ENCODE results near the gene RPH3AL.

The RPH3AL gene

DNA sequence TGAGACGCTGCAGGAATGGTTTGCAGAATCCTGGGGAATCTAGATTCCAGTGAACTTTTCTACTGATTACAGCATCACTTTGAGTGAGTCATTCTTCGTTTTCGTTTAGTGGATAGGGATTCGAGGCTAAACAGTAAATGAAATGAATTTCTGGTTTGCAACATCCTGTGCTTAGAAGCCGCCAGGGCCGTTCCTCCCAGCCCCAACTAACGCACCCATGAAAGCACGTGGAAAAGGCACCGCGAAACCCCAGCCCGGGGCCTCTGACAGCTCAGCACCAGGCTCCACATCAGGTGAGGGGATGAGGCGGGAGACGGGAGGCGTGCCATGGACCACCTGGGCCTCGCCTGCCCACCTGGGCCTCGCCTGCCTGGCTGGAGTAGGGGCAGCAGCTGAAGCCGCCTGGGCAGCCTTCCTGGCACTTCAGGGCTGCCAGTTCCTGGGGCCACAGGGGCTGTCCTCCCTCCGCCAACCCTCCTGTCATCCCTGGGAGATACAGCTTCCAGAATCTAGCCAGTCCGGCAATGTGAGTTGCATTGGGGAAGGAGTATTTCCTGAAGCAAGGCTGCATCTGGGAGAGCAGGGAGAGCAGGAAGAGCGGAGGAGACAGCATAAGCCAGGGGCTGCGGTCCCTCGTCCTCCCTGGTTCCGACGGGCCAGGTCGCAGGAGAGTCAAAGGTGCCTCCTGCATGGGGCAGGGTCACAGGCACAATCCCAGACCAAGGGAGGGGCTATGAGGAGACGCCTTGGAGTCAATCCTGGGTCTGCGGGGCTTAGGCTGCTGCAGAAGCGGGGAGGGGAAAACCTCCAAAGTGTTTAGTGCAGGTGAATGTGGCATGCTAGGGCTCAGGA lies 78.4 kb downstream of the RPH3AL start:
- no peak for TF ChIP-seq TCF12 (IDR thresholded peaks at IDR 0.05; ENCODE audit: low read depth)
- no peak for TF ChIP-seq RAD21 (IDR thresholded peaks at IDR 0.05; ENCODE audit: low read depth)
- no peak for TF ChIP-seq NFIC (IDR thresholded peaks at IDR 0.05)
- TF ChIP-seq EGR1 (IDR thresholded peaks at IDR 0.05) = no peak
- no peak for TF ChIP-seq TEAD4 (IDR thresholded peaks at IDR 0.05)
- no peak for TF ChIP-seq FOXM1 (IDR thresholded peaks at IDR 0.05; ENCODE audit: borderline replicate concordance, low read depth)
- TF ChIP-seq CEBPB (IDR thresholded peaks at IDR 0.05) = no peak
- no peak for TF ChIP-seq EP300 (IDR thresholded peaks at IDR 0.05; ENCODE audit: borderline replicate concordance)
- no peak for TF ChIP-seq CREB1 (IDR thresholded peaks at IDR 0.05; ENCODE audit: low read depth)
- TF ChIP-seq, protein P1, sequence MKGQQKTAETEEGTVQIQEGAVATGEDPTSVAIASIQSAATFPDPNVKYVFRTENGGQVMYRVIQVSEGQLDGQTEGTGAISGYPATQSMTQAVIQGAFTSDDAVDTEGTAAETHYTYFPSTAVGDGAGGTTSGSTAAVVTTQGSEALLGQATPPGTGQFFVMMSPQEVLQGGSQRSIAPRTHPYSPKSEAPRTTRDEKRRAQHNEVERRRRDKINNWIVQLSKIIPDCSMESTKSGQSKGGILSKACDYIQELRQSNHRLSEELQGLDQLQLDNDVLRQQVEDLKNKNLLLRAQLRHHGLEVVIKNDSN (IDR thresholded peaks at IDR 0.05) = no peak
- TF ChIP-seq TAF1 (IDR thresholded peaks at IDR 0.05; ENCODE audit: low read depth) = no peak
- TF ChIP-seq, protein P2, sequence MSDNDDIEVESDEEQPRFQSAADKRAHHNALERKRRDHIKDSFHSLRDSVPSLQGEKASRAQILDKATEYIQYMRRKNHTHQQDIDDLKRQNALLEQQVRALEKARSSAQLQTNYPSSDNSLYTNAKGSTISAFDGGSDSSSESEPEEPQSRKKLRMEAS (IDR thresholded peaks at IDR 0.05) = no peak
- TF ChIP-seq ZBTB7A (IDR thresholded peaks at IDR 0.05; ENCODE audit: low read depth) = no peak
- TF ChIP-seq YY1 (IDR thresholded peaks at IDR 0.05; ENCODE audit: low read depth) = no peak
- TF ChIP-seq, protein P3, sequence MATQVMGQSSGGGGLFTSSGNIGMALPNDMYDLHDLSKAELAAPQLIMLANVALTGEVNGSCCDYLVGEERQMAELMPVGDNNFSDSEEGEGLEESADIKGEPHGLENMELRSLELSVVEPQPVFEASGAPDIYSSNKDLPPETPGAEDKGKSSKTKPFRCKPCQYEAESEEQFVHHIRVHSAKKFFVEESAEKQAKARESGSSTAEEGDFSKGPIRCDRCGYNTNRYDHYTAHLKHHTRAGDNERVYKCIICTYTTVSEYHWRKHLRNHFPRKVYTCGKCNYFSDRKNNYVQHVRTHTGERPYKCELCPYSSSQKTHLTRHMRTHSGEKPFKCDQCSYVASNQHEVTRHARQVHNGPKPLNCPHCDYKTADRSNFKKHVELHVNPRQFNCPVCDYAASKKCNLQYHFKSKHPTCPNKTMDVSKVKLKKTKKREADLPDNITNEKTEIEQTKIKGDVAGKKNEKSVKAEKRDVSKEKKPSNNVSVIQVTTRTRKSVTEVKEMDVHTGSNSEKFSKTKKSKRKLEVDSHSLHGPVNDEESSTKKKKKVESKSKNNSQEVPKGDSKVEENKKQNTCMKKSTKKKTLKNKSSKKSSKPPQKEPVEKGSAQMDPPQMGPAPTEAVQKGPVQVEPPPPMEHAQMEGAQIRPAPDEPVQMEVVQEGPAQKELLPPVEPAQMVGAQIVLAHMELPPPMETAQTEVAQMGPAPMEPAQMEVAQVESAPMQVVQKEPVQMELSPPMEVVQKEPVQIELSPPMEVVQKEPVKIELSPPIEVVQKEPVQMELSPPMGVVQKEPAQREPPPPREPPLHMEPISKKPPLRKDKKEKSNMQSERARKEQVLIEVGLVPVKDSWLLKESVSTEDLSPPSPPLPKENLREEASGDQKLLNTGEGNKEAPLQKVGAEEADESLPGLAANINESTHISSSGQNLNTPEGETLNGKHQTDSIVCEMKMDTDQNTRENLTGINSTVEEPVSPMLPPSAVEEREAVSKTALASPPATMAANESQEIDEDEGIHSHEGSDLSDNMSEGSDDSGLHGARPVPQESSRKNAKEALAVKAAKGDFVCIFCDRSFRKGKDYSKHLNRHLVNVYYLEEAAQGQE (IDR thresholded peaks at IDR 0.05; ENCODE audit: low read depth) = no peak

DNA sequence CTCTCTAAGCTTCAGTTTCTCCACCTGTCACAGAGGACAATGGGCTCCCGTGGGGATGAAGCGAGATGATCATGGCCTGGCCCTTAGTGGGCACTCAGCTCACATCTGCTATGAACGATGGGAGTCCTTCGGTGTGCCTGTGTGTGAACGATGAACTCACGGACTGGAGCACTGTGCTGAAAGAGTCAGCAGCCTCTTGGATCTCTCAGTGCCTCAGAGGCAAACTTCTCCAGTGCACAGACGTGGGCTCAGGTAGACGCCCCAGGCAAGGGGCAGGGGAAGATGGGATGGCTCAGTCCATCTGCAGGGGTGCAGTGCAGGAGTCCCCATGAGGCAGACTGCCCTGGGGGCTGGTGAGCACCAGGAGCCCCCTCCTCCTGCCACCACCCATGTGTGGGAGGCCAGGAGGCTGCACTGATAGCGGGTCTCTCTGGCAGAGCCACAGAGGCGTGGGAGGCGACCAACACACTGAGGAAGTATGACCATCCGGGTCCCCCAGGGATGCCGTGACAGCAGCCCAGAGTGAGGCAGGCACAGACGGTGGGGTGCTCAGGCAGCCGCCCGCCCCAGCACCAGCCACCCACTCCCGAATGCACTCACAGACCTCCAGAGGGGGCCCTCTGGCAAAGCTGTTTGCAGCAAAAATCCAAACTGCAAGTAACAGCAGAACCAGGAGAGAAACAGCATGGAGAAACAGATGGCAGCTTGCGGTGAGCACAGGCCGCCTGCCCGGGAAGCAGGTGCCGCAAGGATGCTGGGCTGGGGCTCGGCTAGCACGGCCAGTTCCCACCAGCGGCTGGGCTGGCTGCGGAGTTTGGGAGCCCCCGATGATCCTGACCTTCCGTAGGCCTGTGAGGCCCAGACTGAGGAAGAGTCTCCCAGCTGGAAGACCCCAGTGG lies 82.7 kb downstream of the RPH3AL start:
- TF ChIP-seq NFIC (IDR thresholded peaks at IDR 0.05) = no peak
- no peak for TF ChIP-seq TEAD4 (IDR thresholded peaks at IDR 0.05)
- TF ChIP-seq ZBTB7A (IDR thresholded peaks at IDR 0.05; ENCODE audit: low read depth) = no peak
- no peak for TF ChIP-seq FOXM1 (IDR thresholded peaks at IDR 0.05; ENCODE audit: borderline replicate concordance, low read depth)
- no peak for TF ChIP-seq EGR1 (IDR thresholded peaks at IDR 0.05)
- TF ChIP-seq CREB1 (IDR thresholded peaks at IDR 0.05; ENCODE audit: low read depth) = no peak
- no peak for TF ChIP-seq TCF12 (IDR thresholded peaks at IDR 0.05; ENCODE audit: low read depth)
- TF ChIP-seq CEBPB (IDR thresholded peaks at IDR 0.05) = no peak
- TF ChIP-seq, protein P2 (IDR thresholded peaks at IDR 0.05) = no peak
- no peak for TF ChIP-seq YY1 (IDR thresholded peaks at IDR 0.05; ENCODE audit: low read depth)
- TF ChIP-seq, protein P3 (IDR thresholded peaks at IDR 0.05; ENCODE audit: low read depth) = no peak
- TF ChIP-seq RAD21 (IDR thresholded peaks at IDR 0.05; ENCODE audit: low read depth) = no peak
- TF ChIP-seq, protein P1 (IDR thresholded peaks at IDR 0.05) = no peak
- no peak for TF ChIP-seq TAF1 (IDR thresholded peaks at IDR 0.05; ENCODE audit: low read depth)
- no peak for TF ChIP-seq EP300 (IDR thresholded peaks at IDR 0.05; ENCODE audit: borderline replicate concordance)

DNA sequence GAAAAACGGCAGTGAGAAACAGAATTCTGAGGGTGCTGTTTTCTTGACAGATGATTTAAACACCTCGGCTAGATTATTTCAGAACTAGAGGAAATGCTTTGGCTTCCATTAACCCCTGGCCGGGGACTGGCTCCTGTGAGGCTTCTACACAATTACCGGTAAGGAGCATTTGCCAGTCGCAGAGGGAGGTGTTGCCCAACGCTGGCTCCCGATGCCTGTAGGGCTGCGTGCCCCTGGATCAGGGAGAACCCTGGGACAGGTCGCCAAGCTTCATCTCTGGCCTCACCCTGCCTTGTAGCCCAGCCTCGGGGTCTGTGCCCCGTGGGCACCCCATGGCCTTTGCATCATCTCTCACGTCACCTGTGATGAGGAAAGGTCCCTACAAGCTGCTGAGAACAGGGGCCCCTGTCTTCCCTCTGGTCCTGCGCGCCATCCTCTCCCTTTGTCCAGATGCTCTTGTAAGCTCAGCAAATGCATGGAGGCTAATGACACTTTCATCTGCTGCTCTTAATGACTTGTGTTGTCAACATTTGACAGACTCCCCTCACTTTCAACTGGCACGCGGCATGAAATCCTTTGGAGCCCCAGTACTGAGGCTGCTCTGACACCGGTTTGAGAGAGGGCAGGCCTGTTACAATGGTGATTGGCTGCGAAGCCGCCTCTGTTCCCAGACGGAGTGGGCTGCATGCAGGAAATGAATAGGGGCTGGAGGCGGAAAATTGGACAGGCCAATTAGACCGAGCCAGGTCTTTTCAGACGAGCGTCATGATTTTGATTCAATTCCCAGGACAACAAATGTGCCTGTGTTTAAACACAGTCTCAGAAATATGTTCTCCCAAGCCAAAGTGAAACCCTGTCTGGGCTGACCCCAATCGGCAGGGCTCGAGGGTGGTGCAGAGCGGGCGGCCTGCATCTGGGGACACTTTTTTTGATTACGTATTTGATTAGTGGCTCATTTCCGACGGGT lies 85.6 kb downstream of the RPH3AL start:
- no peak for TF ChIP-seq EGR1 (IDR thresholded peaks at IDR 0.05)
- TF ChIP-seq EP300 (IDR thresholded peaks at IDR 0.05; ENCODE audit: borderline replicate concordance) = no peak
- TF ChIP-seq NFIC (IDR thresholded peaks at IDR 0.05) = no peak

DNA sequence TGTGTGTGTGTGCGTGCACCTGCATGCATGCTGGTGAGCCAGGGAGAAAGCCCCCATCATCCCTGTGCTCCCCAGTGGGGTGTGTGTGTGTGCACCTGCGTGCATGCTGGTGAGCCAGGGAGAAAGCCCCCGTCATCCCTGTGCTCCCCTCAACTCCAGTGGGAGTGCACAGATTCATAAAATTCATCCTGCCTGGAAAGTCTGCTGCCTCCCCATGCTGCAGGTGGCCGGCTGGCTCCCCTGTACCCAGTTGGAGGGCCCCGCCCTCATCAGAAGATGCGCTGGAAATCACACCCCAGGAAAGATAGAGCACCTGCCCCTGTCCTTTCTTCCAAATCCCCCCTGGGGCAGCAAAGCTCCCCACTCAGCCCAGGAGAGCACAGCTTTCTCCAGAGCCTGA lies 86.4 kb downstream of the RPH3AL start:
- TF ChIP-seq TEAD4 (IDR thresholded peaks at IDR 0.05) (no peak), EGR1 (IDR thresholded peaks at IDR 0.05) (no peak), RAD21 (IDR thresholded peaks at IDR 0.05; ENCODE audit: low read depth) (no peak), CREB1 (IDR thresholded peaks at IDR 0.05; ENCODE audit: low read depth) (no peak), FOXM1 (IDR thresholded peaks at IDR 0.05; ENCODE audit: borderline replicate concordance, low read depth) (no peak), CEBPB (IDR thresholded peaks at IDR 0.05) (no peak), NFIC (IDR thresholded peaks at IDR 0.05) (no peak), TAF1 (IDR thresholded peaks at IDR 0.05; ENCODE audit: low read depth) (no peak), EP300 (IDR thresholded peaks at IDR 0.05; ENCODE audit: borderline replicate concordance) (no peak)
- TF ChIP-seq, protein P1 (IDR thresholded peaks at IDR 0.05) = no peak
- TF ChIP-seq, protein P2 (IDR thresholded peaks at IDR 0.05) = no peak
- TF ChIP-seq, protein P3 (IDR thresholded peaks at IDR 0.05; ENCODE audit: low read depth) = no peak

Measured in Ishikawa (cell line).